Measurements from ENCODE around the gene SDK1. TPM values are rescaled to one million over a fixed set of nuclear protein-coding genes. Genes with fewer than 3 reads are reported as not detected.

Gene SDK1
- total and polyA plus RNA-seq, 2 experiments from 2014 or later: 4.1 to 16.5 TPM

DNA sequence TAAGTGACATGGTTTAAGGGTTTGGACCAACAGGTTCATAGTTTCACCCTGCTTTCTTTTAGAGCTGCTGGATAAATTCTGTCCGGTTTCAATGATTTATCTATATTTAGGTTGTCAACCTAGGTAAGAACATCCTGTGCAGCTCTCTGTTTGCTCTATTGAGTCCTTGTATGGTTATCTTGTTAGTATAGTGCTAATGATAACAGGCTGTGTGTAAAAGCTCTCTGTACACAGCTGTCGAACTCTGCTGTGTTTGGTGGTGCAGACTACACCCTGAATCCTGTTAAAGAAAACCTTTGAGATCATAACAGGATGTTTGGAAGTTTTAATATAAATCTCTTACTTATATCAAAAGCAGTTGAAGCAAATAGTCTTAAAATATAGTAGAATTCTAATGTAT, 219.2 kb downstream of the SDK1 start:
- Histone ChIP-seq H3K27ac (peak overlapping the region; percentile 67), H3K36me3 (no peaks in the 10 kb centered on the region), H3K4me1 (ENCODE audit: low read depth) (peaks cover 28% of the 10 kb centered on the region), H3K4me3 (no peak overlapping the region), H3K9me3 (ENCODE audit: low read depth) (no peaks in the 10 kb centered on the region), H3K27me3 (no peaks in the 10 kb centered on the region)
- DNase-seq (ENCODE audit: low read depth in 1 of 2, low spot score in 1 of 2): peak in 1 of 2 donors; percentile 24
- TF ChIP-seq, protein P1, sequence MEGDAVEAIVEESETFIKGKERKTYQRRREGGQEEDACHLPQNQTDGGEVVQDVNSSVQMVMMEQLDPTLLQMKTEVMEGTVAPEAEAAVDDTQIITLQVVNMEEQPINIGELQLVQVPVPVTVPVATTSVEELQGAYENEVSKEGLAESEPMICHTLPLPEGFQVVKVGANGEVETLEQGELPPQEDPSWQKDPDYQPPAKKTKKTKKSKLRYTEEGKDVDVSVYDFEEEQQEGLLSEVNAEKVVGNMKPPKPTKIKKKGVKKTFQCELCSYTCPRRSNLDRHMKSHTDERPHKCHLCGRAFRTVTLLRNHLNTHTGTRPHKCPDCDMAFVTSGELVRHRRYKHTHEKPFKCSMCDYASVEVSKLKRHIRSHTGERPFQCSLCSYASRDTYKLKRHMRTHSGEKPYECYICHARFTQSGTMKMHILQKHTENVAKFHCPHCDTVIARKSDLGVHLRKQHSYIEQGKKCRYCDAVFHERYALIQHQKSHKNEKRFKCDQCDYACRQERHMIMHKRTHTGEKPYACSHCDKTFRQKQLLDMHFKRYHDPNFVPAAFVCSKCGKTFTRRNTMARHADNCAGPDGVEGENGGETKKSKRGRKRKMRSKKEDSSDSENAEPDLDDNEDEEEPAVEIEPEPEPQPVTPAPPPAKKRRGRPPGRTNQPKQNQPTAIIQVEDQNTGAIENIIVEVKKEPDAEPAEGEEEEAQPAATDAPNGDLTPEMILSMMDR (IDR thresholded peaks at IDR 0.05; ENCODE audit: low read depth, low read length): no peak

DNA sequence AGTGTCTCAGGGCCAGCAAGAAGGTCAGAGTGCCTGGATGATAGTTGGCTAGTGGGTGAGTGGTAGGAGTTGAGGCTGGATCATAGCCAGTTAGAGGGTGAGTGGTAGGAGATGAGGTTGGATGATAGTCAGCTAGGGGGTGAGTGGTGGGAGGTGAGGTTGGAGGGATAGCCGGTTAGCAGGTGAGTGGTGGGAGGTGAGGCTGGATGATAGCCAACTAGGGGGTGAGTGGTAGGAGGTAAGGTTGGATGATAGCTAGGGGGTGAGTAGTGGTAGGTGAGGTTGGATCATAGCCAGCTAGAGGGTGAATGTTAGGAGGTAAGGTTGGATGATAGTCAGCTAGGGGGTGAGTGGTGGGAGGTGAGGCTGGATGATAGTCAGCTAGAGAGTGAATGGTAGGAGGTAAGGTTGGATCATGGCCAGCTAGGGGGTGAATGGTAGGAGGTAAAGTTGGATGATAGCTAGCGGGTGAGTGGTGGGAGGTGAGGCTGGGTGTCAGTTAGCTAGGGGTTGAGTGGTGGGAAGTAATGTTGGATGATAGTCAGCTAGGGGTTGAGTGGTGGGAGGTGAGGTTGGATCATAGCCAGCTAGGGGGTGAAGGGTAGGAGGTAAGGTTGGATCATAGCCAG, 226.6 kb downstream of the SDK1 start:
- Histone ChIP-seq H3K36me3 (no peaks in the 10 kb centered on the region), H3K9me3 (ENCODE audit: low read depth) (no peaks in the 10 kb centered on the region), H3K27ac (no peak overlapping the region), H3K27me3 (no peaks in the 10 kb centered on the region), H3K4me1 (ENCODE audit: low read depth) (no peaks in the 10 kb centered on the region), H3K4me3 (no peak overlapping the region)
- TF ChIP-seq, protein P1 (IDR thresholded peaks at IDR 0.05; ENCODE audit: low read depth, low read length): no peak
- no peak for DNase-seq (ENCODE audit: low read depth in 1 of 2, low spot score in 1 of 2)

DNA sequence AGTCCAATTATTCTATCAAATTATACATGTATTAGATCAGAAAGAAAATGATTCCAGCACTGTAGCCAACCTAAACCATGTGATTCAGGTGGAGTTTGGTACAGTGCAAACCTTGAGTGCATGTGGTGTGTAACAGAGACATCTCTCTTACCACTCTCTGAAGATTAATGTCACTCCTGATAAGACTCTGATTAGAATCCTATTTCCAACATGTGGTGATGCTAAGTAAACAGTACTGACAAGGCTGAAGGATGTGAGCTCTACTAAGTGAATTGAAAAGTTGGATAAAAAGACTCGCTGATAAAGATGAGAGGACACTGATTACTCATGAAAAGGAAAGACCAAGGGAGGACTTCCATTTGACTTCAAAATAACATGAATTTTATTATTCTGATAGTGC, 232.0 kb downstream of the SDK1 start:
- no peak overlapping the region for H3K27ac ChIP-seq
- peaks cover 5% of the 10 kb centered on the region for H3K4me1 ChIP-seq (ENCODE audit: low read depth)
- H3K27me3 ChIP-seq: no peaks in the 10 kb centered on the region
- DNase-seq (ENCODE audit: low read depth in 1 of 2, low spot score in 1 of 2): no peak
- TF ChIP-seq, protein P1 (IDR thresholded peaks at IDR 0.05; ENCODE audit: low read depth, low read length): no peak
- no peaks in the 10 kb centered on the region for H3K36me3 ChIP-seq
- H3K4me3 ChIP-seq: no peak overlapping the region
- no peaks in the 10 kb centered on the region for H3K9me3 ChIP-seq (ENCODE audit: low read depth)

DNA sequence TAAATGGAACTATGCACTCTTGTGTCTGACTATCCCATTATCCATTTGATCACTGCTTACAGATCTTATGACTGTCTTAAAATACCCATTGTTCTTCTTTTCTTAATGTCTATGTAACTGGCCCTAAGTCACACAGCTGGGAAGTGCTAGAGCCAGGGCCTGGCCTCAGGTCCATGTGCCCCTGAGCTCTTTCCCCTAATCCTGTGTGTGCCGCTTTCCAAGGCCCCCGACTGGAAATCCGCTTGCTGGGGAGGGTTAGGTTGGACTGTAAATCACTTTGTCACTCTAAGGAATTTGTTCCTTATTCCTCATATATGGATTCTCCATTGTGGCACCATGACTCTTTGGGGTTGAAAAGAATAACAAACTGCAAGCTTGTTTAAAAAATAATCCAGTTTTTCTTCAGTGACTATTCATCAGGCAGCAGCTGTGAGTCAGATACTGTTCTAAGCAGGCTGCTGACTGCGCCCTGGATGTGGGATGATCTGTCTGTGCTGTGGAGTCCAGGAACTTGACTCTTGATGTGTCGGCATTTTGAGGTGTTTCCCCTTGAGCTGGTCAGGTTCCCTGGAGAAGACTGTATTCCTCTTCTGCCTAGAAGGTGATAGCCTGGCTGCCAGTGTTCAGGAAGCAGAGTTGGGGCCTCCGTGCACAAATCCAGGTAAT, 236.3 kb downstream of the SDK1 start:
- Histone ChIP-seq H3K27me3 (no peaks in the 10 kb centered on the region), H3K9me3 (ENCODE audit: low read depth) (no peaks in the 10 kb centered on the region), H3K4me1 (ENCODE audit: low read depth) (peaks cover 5% of the 10 kb centered on the region), H3K36me3 (no peaks in the 10 kb centered on the region), H3K4me3 (no peak overlapping the region), H3K27ac (peak overlapping the region; percentile 16)
- TF ChIP-seq, protein P1 (IDR thresholded peaks at IDR 0.05; ENCODE audit: low read depth, low read length): no peak
- DNase-seq (ENCODE audit: low read depth in 1 of 2, low spot score in 1 of 2): peak in 1 of 2 donors; percentile 5

DNA sequence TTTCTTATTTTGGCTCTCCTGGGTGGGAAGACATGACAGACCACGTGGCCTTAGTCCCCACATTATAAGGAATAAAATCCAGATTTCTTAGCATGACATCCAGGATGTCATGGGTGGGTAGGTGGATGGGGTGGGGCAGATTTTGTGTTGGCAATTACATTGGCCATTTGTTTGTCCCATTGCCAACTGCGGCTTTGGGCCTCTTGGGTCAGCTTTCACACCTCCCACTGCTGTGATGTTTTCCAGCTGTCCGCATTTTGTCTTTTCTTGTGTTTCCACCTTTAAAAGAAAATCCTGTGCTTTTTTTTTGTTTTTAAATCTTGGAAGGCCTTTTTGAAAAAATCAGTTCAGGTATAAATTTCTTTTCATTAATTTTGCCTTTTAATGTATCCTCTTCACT, 237.0 kb downstream of the SDK1 start:
- no peak overlapping the region for H3K4me3 ChIP-seq
- no peaks in the 10 kb centered on the region for H3K36me3 ChIP-seq
- no peaks in the 10 kb centered on the region for H3K27me3 ChIP-seq
- no peak overlapping the region for H3K27ac ChIP-seq
- TF ChIP-seq, protein P1 (IDR thresholded peaks at IDR 0.05; ENCODE audit: low read depth, low read length): no peak
- peaks cover 2% of the 10 kb centered on the region for H3K4me1 ChIP-seq (ENCODE audit: low read depth)
- DNase-seq (ENCODE audit: low read depth in 1 of 2, low spot score in 1 of 2): no peak
- H3K9me3 ChIP-seq (ENCODE audit: low read depth): no peaks in the 10 kb centered on the region
